ENCODE measurements around the gene KIF4A.

- no peak for TF ChIP-seq EP300 (IDR thresholded peaks at IDR 0.05)
- TF ChIP-seq POLR2AphosphoS5 (IDR thresholded peaks at IDR 0.05), result peak in 1 of 2 donors; percentile 47
- TF ChIP-seq CTCF (IDR thresholded peaks at IDR 0.05), result peak; percentile 59 to 76 (median 59)
These were observed 144.0 kb downstream of the KIF4A start for GRCh38 chrX:70433848-70434351.
